ENCODE data around the gene RPL35A. TPM values are rescaled to one million over a fixed set of nuclear protein-coding genes. Genes with fewer than 3 reads are reported as not detected.

RPL35A gene
- total and polyA plus RNA-seq, 2 of the 8 experiments (the other 6 are each of a cell fraction or from before 2014, with no cell fraction given): 695 to 1,393 TPM

- no peak for TF ChIP-seq CHD7 (IDR thresholded peaks at IDR 0.05; ENCODE audit: insufficient replicate concordance, low read length)
Measured at GRCh38 chr3:197959891-197960693, 10.1 kb downstream of the RPL35A start, which contains the start of gene LMLN (continued).
